CD8-positive, alpha-beta memory T cell (primary cell): ENCODE results near the gene VEGFB. TPM values are rescaled to one million over a fixed set of nuclear protein-coding genes. Genes with fewer than 3 reads are reported as not detected.
A peak's percentile ranks its signal among the peaks of the same experiment; 100 is the strongest.
"Not testable (repeated sequence)": the region's sequence is repeated elsewhere in the genome, so short reads cannot be mapped to it uniquely, and the experiment has no call there.

ENCODE experiments used
- CTCF ChIA-PET: fragments of 350-600 bp; sonication (Branson Sonifier 250); formaldehyde crosslinking; loops from one replicate; lab custom pipeline; 2021; ENCODE audit warnings: antibody characterized with exemption; lab: Charles Lee
- POLR2A ChIA-PET: fragments of 350-600 bp; sonication (Branson Sonifier 250); formaldehyde crosslinking; loops from one replicate; lab custom pipeline; 2021; ENCODE audit warnings: antibody characterized with exemption; lab: Charles Lee
- DNase-seq, 5 donors: peaks; one replicate each; pipeline versions ENCODE4 v3.0.0 to v3.0.0-alpha.2; 2020 to 2022; ENCODE audit warnings: mixed read lengths in 1 of 5
- H3K27ac ChIP-seq: one replicate; pipeline ENCODE4 v1.7.0; 2013; ENCODE audit warnings: low read depth, mild to moderate bottlenecking, low read length, moderate library complexity
- H3K27me3 ChIP-seq: 2 replicates; pipeline ENCODE4 v1.7.0; 2013; ENCODE audit warnings: low read length, mild to moderate bottlenecking; ENCODE audit not compliant: insufficient read depth, poor library complexity, severe bottlenecking
- H3K36me3 ChIP-seq: 2 replicates; pipeline ENCODE4 v1.7.0; 2013; ENCODE audit warnings: mild to moderate bottlenecking, low read length, moderate library complexity; ENCODE audit not compliant: insufficient read depth
- H3K4me1 ChIP-seq: 2 replicates; pipeline ENCODE4 v1.7.0; 2013; ENCODE audit warnings: mild to moderate bottlenecking, low read length, moderate library complexity; ENCODE audit not compliant: insufficient read depth
- H3K4me3 ChIP-seq: 2 replicates; pipeline ENCODE4 v1.7.0; 2013; ENCODE audit warnings: mild to moderate bottlenecking, low read length
- H3K9me3 ChIP-seq: 2 replicates; pipeline ENCODE4 v1.7.0; 2013; ENCODE audit warnings: mild to moderate bottlenecking, low read length
- H3K27ac Mint-ChIP-seq, 8 donors: one replicate each; pipeline ENCODE4 v1.8.0; 2020 to 2021; ENCODE audit warnings: mixed read lengths in 8 of 8, mild to moderate bottlenecking in 6 of 8, inconsistent platforms in 3 of 8, moderate library complexity in 3 of 8
- H3K27me3 Mint-ChIP-seq, 2 donors: one replicate each; pipeline ENCODE4 v1.8.0; 2020 to 2021; ENCODE audit warnings: mixed read lengths in 2 of 2, mild to moderate bottlenecking in 1 of 2, moderate library complexity in 1 of 2
- H3K36me3 Mint-ChIP-seq, 3 donors: one replicate each; pipeline ENCODE4 v1.8.0; 2020 to 2021; ENCODE audit warnings: mixed read lengths in 3 of 3, inconsistent platforms in 1 of 3, mild to moderate bottlenecking in 1 of 3
- H3K4me1 Mint-ChIP-seq, 3 donors: one replicate each; pipeline ENCODE4 v1.8.0; 2020 to 2021; ENCODE audit warnings: mixed read lengths in 3 of 3, inconsistent platforms in 1 of 3, mild to moderate bottlenecking in 1 of 3
- H3K4me3 Mint-ChIP-seq, 7 donors: one replicate each; pipeline ENCODE4 v1.8.0; 2020 to 2021; ENCODE audit warnings: mixed read lengths in 7 of 7, mild to moderate bottlenecking in 6 of 7, moderate library complexity in 4 of 7, inconsistent platforms in 2 of 7
- H3K9me3 Mint-ChIP-seq, 5 donors: one replicate each; pipeline ENCODE4 v1.8.0; 2020 to 2022; ENCODE audit warnings: mixed read lengths in 5 of 5, mild to moderate bottlenecking in 3 of 5, moderate library complexity in 2 of 5, inconsistent platforms in 1 of 5
- polyA plus RNA-seq: library from polyadenylated mRNA; unstranded; fragments of 300-500 nt; fragmentation: Illumina TruSeq; gene quantifications from one replicate; pipeline ENCODE4 v1.2.3, GENCODE V29; 2021
- total RNA-seq, 2 experiments: library from RNA; stranded (reverse); gene quantifications; one replicate each; pipeline ENCODE4 v1.2.3, GENCODE V29; 2021

Gene VEGFB
- total and polyA plus RNA-seq, 3 experiments from 2014 or later, result 19.0 to 77.0 (median 71.9) TPM

DNA sequence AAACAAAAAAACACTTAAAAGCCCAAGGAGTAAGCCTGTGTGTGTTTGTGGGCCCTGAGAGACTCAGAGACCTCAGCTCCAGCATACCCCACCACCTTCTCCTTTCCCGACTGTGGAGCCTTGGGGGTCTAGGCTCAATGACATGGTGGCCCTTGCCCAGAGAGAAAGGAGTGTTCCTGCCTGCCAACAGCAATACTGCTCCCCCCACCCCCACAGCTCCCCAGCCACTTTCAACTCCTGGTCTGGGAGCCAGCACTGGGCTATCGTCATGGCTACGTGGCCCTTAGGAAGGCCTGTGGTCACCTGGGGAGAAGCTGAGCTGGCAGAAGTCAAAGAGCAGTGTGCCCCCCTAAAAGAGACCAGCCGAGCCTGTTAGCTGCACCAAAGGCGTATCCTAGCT lies 9.7 kb downstream of the VEGFB start:
- no peaks in the 10 kb centered on the region for H3K9me3 ChIP-seq
- no peaks in the 10 kb centered on the region for H3K9me3 Mint-ChIP-seq
- H3K27ac Mint-ChIP-seq, result peak overlapping the region in 5 of 8 donors; percentile 58 to 93 (median 79)
- no peak for DNase-seq
- H3K27ac ChIP-seq, result no peak overlapping the region
- ChIA-PET CTCF (interaction anchor here (1.5 to 13.4 kb wide), 5 partner anchors 8 to 60 kb away, joined by 5 to 124 read pairs (median 12); partner anchors contain the start of genes CATSPERZ and FERMT3), POLR2A (interaction anchor here (1.0 to 1.4 kb wide), 2 partner anchors 18 to 38 kb away, joined by 3 to 9 read pairs; partner anchors contain the start of gene NUDT22)
- H3K27me3 Mint-ChIP-seq, result no peaks in the 10 kb centered on the region
- H3K4me3 ChIP-seq, result no peak overlapping the region
- peaks cover 0 to 20% (median 0%) of the 10 kb centered on the region in 3 donors for H3K36me3 Mint-ChIP-seq
- H3K27me3 ChIP-seq, result no peaks in the 10 kb centered on the region
- H3K4me1 ChIP-seq, result peaks cover 39% of the 10 kb centered on the region
- peaks cover 27 to 65% (median 31%) of the 10 kb centered on the region in 3 donors for H3K4me1 Mint-ChIP-seq
- H3K36me3 ChIP-seq, result no peaks in the 10 kb centered on the region
- H3K4me3 Mint-ChIP-seq, result peak overlapping the region in 6 of 7 donors; percentile 27 to 88 (median 72)

DNA sequence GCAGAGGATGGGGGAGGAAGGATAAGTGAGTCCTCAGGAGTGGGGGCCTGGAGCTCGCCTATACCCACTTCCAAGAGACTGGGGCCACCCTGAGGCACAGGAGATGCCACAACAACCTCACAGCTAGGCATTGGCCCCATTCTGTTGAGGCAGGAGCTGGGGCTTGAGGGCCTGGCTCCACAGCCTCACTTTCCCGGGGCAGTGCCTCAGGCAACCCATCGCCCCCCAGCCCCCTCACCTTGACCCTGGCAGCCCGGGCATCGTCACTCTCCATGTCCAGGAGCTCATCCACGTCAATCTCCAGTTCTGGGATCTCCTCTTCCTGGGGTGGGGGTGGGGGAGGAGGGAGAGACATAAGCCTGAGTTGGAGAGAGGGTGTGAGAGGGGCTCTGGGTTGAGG lies 10.6 kb downstream of the VEGFB start:
- CTCF ChIA-PET, result interaction anchor here (1.0 to 13.4 kb wide), 5 partner anchors 13 to 58 kb away, joined by 3 to 124 read pairs (median 62); partner anchors contain the start of genes CATSPERZ, ESRRA, FERMT3 and NUDT22
- POLR2A ChIA-PET, result interaction anchor here (0.6 to 4.3 kb wide), 9 partner anchors 12 to 1572 kb away, joined by 5 to 44 read pairs (median 9); partner anchors contain the start of genes DNAJC4, ESRRA, FERMT3 and NUDT22

DNA sequence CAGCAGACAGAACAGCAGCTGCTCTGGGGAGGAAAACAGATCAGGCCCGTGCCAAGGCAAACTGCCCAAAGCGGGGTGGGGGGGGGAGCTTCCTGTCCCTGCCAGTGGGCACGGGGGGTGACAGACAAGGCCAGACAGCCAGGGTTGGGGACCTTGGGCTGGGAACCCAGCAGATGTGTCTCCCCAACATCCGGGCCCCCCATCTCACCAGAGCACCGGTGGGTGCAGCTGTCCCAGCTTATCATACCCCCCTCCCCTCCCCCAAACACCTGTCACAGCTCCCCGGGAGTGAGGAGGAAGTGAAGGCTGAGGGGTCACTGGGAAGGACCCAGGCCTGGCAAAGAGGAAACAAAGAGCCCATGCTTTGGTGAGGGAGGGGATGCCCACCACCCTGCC lies 11.0 kb downstream of the VEGFB start:
- peak in 4 of 5 donors; percentile 56 to 84 (median 64) for DNase-seq
- ChIA-PET POLR2A (interaction anchor here (0.9 to 4.3 kb wide), 9 partner anchors 11 to 72 kb away, joined by 5 to 44 read pairs (median 9); partner anchors contain the start of genes DNAJC4, ESRRA, FERMT3 and NUDT22), CTCF (interaction anchor here (1.0 to 13.4 kb wide), 7 partner anchors 8 to 58 kb away, joined by 3 to 124 read pairs (median 6); partner anchors contain the start of genes CATSPERZ, ESRRA, FERMT3 and NUDT22)
- H3K4me1 Mint-ChIP-seq, result peaks cover 24 to 59% (median 26%) of the 10 kb centered on the region in 3 donors
- H3K27ac Mint-ChIP-seq, result peak overlapping the region; percentile 79 to 99 (median 88)
- H3K27me3 Mint-ChIP-seq, result no peaks in the 10 kb centered on the region
- H3K9me3 ChIP-seq, result no peaks in the 10 kb centered on the region
- peak overlapping the region; percentile 67 for H3K27ac ChIP-seq
- H3K4me3 Mint-ChIP-seq, result peak overlapping the region; percentile 83 to 94 (median 86)
- peaks cover 33% of the 10 kb centered on the region for H3K4me1 ChIP-seq
- no peaks in the 10 kb centered on the region for H3K36me3 ChIP-seq
- H3K9me3 Mint-ChIP-seq, result no peaks in the 10 kb centered on the region
- no peaks in the 10 kb centered on the region for H3K27me3 ChIP-seq
- peak overlapping the region; percentile 66 for H3K4me3 ChIP-seq
- peaks cover 0 to 20% (median 0%) of the 10 kb centered on the region in 3 donors for H3K36me3 Mint-ChIP-seq

More for the DNA sequence above, 10.6 kb downstream of the VEGFB start:
- Histone ChIP-seq H3K4me1 (peaks cover 36% of the 10 kb centered on the region), H3K9me3 (no peaks in the 10 kb centered on the region), H3K36me3 (no peaks in the 10 kb centered on the region), H3K4me3 (peak overlapping the region; percentile 66), H3K27me3 (no peaks in the 10 kb centered on the region), H3K27ac (peak overlapping the region; percentile 67)
- H3K36me3 Mint-ChIP-seq, result peaks cover 0 to 20% (median 0%) of the 10 kb centered on the region in 3 donors
- no peak for DNase-seq
- H3K27ac Mint-ChIP-seq, result peak overlapping the region in 7 of 8 donors; percentile 45 to 99 (median 89)
- H3K4me1 Mint-ChIP-seq, result peaks cover 28 to 62% (median 28%) of the 10 kb centered on the region in 3 donors
- H3K4me3 Mint-ChIP-seq, result peak overlapping the region in 6 of 7 donors; percentile 83 to 94 (median 87)
- H3K9me3 Mint-ChIP-seq, result no peaks in the 10 kb centered on the region
- no peaks in the 10 kb centered on the region for H3K27me3 Mint-ChIP-seq

DNA sequence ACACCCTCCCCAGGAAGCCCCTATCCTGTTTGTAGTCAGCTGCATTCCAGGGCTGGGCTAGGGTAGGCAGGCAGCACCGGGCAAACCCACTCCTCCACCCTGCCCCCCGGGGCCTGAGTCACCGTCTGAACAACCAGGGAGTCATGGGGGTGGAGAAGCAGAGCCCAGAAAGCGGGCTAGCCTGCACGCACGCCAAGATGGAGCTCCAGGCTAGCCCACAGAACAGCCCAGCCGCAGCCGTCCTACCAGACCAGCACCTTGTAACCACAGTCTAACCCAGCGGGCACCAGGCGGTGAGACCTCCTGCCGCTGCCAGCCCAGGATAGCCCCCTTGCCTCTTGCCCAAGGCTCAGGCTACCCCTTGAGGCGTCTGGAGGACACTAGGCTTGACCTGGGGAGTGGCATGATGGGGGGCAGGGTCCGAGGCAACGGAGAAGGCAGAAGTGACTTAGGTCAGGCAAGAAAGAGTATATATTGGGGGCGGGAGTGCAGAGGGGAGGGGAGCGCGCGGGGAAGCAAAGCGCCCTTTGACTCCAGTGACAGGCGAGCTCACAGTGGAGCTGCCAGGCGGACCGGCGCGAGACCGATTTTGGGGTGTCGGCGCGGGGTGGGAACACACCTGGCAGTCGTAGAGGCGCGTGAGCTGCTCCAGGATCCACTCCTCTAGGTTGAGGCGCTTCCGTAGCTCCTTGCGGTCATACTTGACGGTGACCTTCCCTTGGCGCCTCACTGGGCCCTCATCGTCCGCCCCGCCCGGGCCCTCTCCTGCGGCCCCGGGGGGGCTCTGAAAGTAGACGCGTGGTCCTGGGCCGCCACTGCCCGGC lies 11.6 kb downstream of the VEGFB start:
- Mint-ChIP-seq H3K4me1 (peaks cover 21 to 60% (median 23%) of the 10 kb centered on the region in 3 donors), H3K27me3 (no peaks in the 10 kb centered on the region), H3K36me3 (peaks cover 0 to 19% (median 0%) of the 10 kb centered on the region in 3 donors), H3K4me3 (peak overlapping the region; percentile 83 to 94 (median 86)), H3K9me3 (no peaks in the 10 kb centered on the region), H3K27ac (peak overlapping the region; percentile 79 to 96 (median 88))
- peaks cover 37% of the 10 kb centered on the region for H3K4me1 ChIP-seq
- H3K9me3 ChIP-seq, result no peaks in the 10 kb centered on the region
- peak; percentile 36 to 84 (median 58) for DNase-seq
- peak overlapping the region; percentile 66 for H3K4me3 ChIP-seq
- ChIA-PET CTCF (interaction anchor here (1.0 to 13.4 kb wide), 7 partner anchors 9 to 57 kb away, joined by 3 to 124 read pairs (median 6); partner anchors contain the start of genes CATSPERZ, ESRRA, FERMT3 and NUDT22), POLR2A (interaction anchor here (0.6 to 4.3 kb wide), 13 partner anchors 11 to 1516 kb away, joined by 3 to 44 read pairs (median 8); partner anchors contain the start of genes DNAJC4, ESRRA, FERMT3 and NUDT22)
- no peaks in the 10 kb centered on the region for H3K36me3 ChIP-seq
- H3K27ac ChIP-seq, result peak overlapping the region; percentile 67
- H3K27me3 ChIP-seq, result no peaks in the 10 kb centered on the region

DNA sequence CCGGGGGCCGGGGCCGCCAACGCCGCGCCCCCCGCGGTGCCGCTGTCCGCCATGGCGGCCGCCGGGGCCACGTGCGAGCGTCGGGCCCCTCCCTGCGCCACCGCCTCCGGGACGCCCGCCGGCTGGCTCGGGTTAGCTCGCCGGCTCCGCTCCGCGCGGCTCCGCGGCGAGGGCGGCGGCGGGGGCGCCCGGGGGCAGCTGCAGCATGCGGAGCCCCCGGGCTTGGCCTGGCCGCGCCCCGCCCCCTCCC lies 12.2 kb downstream of the VEGFB start:
- H3K36me3 ChIP-seq, DNase-seq, H3K9me3 Mint-ChIP-seq, H3K4me3 ChIP-seq, H3K27me3 ChIP-seq, H3K27me3 Mint-ChIP-seq, H3K9me3 ChIP-seq: not testable (repeated sequence)
- Mint-ChIP-seq H3K36me3 (peaks cover 0 to 16% (median 0%) of the 10 kb centered on the region in 3 donors), H3K27ac (peak overlapping the region in 2 of 8 donors; percentile 57 to 93), H3K4me1 (peaks cover 21 to 58% (median 25%) of the 10 kb centered on the region in 3 donors), H3K4me3 (peak overlapping the region; percentile 83 to 96 (median 85))
- Histone ChIP-seq H3K4me1 (peaks cover 37% of the 10 kb centered on the region), H3K27ac (peak overlapping the region; percentile 67)
- ChIA-PET CTCF (interaction anchor here (1.4 to 13.4 kb wide), 5 partner anchors 8 to 56 kb away, joined by 3 to 124 read pairs (median 62); partner anchors contain the start of genes CATSPERZ, ESRRA and FERMT3), POLR2A (interaction anchor here (0.6 to 4.3 kb wide), 10 partner anchors 12 to 1517 kb away, joined by 3 to 44 read pairs (median 8); partner anchors contain the start of genes DNAJC4, ESRRA, FERMT3 and NUDT22)

DNA sequence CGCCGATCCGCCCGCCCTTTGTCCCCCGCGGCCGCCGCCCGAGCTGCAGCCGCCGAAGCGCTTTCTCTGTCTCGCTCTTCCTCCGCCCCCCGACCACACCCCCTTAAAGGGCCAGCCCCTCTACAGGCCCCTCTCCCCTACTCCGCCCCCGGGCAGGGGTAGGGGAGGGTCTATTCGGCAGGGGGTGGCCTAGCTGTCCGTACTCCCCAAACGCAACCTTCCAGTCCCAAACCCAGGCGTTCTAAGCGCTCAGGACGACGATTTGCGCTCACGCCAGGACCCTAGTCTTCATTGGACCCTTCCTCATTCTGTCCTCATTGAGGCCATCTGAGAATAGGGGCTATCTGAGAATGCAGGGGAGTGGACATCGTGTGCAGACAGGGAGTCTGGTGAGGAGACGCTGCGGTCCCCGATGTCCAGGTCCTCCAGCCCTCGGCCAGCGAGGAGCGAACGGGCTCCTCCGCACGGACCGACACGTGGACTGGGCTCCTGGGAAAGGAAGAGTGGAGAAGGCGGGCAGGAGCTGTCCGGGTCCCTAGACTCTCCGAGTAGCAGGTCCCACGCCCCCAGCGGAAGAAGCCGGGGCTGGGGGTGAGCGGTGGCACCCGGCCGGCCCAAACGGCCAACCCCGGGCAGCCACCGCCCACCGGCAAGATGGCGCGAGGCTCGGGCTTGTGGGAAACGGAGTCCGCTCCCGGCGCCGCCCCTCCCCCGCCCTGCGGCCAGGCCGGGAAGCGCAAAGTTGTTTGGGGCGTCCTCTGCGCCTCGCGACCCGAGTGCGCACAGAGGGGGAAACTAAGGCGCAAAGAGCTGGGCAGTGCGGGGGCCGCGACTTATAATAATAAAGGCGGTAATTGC lies 12.7 kb downstream of the VEGFB start, which contains the start of gene PPP1R14B:
TSS of gene PPP1R14B (minus strand) at position 73 of the 858 bp plus-strand sequence. CDS start 270 bp downstream, outside the sequence.
- DNase-seq, result peak; percentile 66 to 86 (median 73)
- H3K27me3 Mint-ChIP-seq, result no peaks in the 10 kb centered on the region
- Histone ChIP-seq H3K27ac (peak within 1 kb of the TSS; percentile 67), H3K27me3 (no peaks in the 10 kb centered on the region), H3K9me3 (no peaks in the 10 kb centered on the region), H3K4me3 (peak within 1 kb of the TSS; percentile 100), H3K36me3 (no peaks in the 10 kb centered on the region), H3K4me1 (peaks cover 42% of the 10 kb centered on the region)
- ChIA-PET CTCF (interaction anchor here (0.9 to 13.4 kb wide), 5 partner anchors 10 to 56 kb away, joined by 4 to 124 read pairs (median 62); partner anchors contain the start of genes CATSPERZ, ESRRA and FERMT3), POLR2A (interaction anchor here (0.6 to 4.3 kb wide), 12 partner anchors 13 to 1517 kb away, joined by 3 to 44 read pairs (median 8); partner anchors contain the start of genes DNAJC4, ESRRA, FERMT3 and NUDT22)
- H3K36me3 Mint-ChIP-seq, result peaks cover 0 to 19% (median 0%) of the 10 kb centered on the region in 3 donors
- H3K27ac Mint-ChIP-seq, result peak within 1 kb of the TSS; percentile 79 to 96 (median 88)
- peaks cover 25 to 62% (median 29%) of the 10 kb centered on the region in 3 donors for H3K4me1 Mint-ChIP-seq
- peak within 1 kb of the TSS; percentile 83 to 96 (median 86) for H3K4me3 Mint-ChIP-seq
- no peaks in the 10 kb centered on the region for H3K9me3 Mint-ChIP-seq
